Ovary (tissue), 9 donors: ENCODE measurements around the gene MYADML2. TPM values are rescaled to one million over a fixed set of nuclear protein-coding genes. Genes with fewer than 3 reads are reported as not detected.

ENCODE experiments used
- DNase-seq, 5 donors: peaks; one replicate each; pipeline ENCODE4 v3.0.0-alpha.2; 2019 to 2020
- H3K27ac ChIP-seq, 2 donors: fragments of 200-600 bp; one replicate each; pipeline versions ENCODE4 v1.5.1 to v1.8.0; 2019 to 2022
- H3K27me3 ChIP-seq: fragments of 200-600 bp; one replicate; pipeline ENCODE4 v1.8.0; 2022
- H3K36me3 ChIP-seq: fragments of 200-600 bp; sonication (generic); one replicate; pipeline ENCODE4 v1.5.1; 2019
- H3K4me1 ChIP-seq: one replicate; pipeline ENCODE4 v1.8.1; 2013; ENCODE audit warnings: mild to moderate bottlenecking, moderate library complexity; ENCODE audit not compliant: insufficient read depth
- H3K4me3 ChIP-seq: fragments of 200-600 bp; sonication (generic); one replicate; pipeline ENCODE4 v1.5.1; 2017
- H3K9me3 ChIP-seq, 2 donors: fragments of 200-600 bp in 1 of 2; sonication (generic) in 1 of 2; one replicate each; pipeline versions ENCODE4 v1.5.1 to v1.8.1; 2013 to 2019; ENCODE audit warnings: mild to moderate bottlenecking in 1 of 2, moderate library complexity in 1 of 2
- EP300 ChIP-seq: sonication (generic); formaldehyde crosslinking; IDR thresholded peaks from one replicate; pipeline ENCODE4 v1.6.1; 2017; ENCODE audit warnings: antibody characterized with exemption
- POLR2A ChIP-seq: fragments of 450-650 bp; IDR thresholded peaks from one replicate; pipeline ENCODE4 v1.6.1; 2017; ENCODE audit warnings: antibody characterized with exemption, mild to moderate bottlenecking, moderate library complexity
- WGBS, 3 donors: extraction: QIAGEN DNeasy Blood & Tissue Kit in 1 of 3; methylation state at CpG; one replicate each; pipeline versions ENCODE4 v1.1.5 to v1.1.7; 2013 to 2017; 5-methylcytosine and 5-hydroxymethylcytosine counted together
- intact Hi-C, 4 donors: fragments of 100-400 bp; cut with DNase I; formaldehyde crosslinking; loops; one replicate each; pipeline versions ENCODE4 v1.11.0 to v1.15.1; 2022 to 2023
- polyA plus RNA-seq, 2 donors: library from polyadenylated mRNA; stranded (reverse); fragments of 200-250 nt in 1 of 2; fragments of 350-450 nt in 1 of 2; fragmentation: Illumina TruSeq in 1 of 2; extraction: RNeasy Lipid Tissue Mini Kit (QIAGEN cat#74804) in 1 of 2; gene quantifications; one replicate each; pipeline ENCODE4 v1.2.3, GENCODE V29; 2013 to 2014
- total RNA-seq, 7 donors: library from RNA; depleted of rRNA in 2 of 7; stranded (reverse); fragments of >200 nt in 2 of 7; fragmentation: NEBNext Ultra II Directional in 3 of 7; extraction: Animal tissue kit (Norgen Biotek cat#: 25700) in 3 of 7; gene quantifications; one replicate each; pipeline versions ENCODE4 v1.1.0 to v1.2.4, GENCODE V29; 2016 to 2023
- TF ChIP-seq, protein P1 (sequence below), 3 donors: fragments of 450-650 bp in 2 of 3; fragments of 200-600 bp in 1 of 3; IDR thresholded peaks; one replicate each; pipeline versions ENCODE4 v1.5.1 to v1.8.0; 2016 to 2022; ENCODE audit warnings: antibody characterized with exemption in 3 of 3, mild to moderate bottlenecking in 1 of 3
- donor health status: DM: no; HTN: no; CAD: no; lungs with moderate emphysema.
- donor health status: DM: no; HTN: no; CAD: no.
- donor health status: Bipolar disorder and iron deficiency.
- donor health status: DM: yes; HTN: yes; CAD: no.
- donor health status: DM: no; HTN: no; CAD: no.
- donor health status: DM: yes; HTN: yes; CAD: no.

MYADML2 gene
- total and polyA plus RNA-seq, 9 donors = not detected

DNA sequence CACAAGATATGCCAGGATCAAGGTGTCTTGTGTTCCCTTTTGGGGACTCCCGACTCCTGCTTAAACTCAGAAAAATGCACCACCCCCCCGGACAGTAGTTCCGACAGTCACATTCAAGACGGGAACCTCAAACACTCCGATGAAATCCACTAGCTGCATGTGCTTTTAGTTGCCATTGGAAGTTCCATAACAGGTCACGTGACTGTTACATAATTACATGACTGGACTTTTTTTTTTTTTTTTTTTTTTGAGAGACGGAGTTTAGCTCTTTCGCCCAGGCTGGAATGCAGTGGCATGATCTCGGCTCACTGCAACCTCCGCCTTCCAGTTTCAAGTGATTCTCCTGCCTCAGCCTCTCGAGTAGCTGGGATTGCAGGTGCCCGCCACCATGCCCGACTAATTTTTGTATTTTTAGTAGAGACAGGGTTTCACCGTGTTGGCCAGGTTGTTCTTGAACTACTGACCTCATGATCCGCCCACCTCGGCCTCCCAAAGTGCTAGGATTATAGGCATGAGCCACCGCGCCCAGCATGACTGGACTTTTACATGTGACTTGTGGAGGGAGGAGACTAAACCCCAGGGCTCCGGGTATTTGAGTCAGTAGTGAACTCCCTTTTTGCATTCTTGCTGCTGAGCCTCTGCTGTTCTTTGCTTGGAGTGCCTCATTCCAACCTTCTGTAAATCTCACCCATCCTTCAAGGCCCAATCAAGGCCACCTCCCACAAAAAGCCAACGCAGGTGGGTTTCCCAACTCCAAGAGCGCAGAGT is 30.6 kb downstream of the MYADML2 start:
- Histone ChIP-seq H3K9me3 (no peaks in the 10 kb centered on the region), H3K36me3 (no peaks in the 10 kb centered on the region), H3K27me3 (no peaks in the 10 kb centered on the region), H3K4me3 (no peak overlapping the region), H3K4me1 (peaks cover 10% of the 10 kb centered on the region), H3K27ac (no peak overlapping the region)
- 78 to 82% (median 79%) methylated on average over 21 of the region's 21 CpGs for WGBS, 3 donors
- TF ChIP-seq EP300 (no peak), POLR2A (no peak)
- TF ChIP-seq, protein P1, sequence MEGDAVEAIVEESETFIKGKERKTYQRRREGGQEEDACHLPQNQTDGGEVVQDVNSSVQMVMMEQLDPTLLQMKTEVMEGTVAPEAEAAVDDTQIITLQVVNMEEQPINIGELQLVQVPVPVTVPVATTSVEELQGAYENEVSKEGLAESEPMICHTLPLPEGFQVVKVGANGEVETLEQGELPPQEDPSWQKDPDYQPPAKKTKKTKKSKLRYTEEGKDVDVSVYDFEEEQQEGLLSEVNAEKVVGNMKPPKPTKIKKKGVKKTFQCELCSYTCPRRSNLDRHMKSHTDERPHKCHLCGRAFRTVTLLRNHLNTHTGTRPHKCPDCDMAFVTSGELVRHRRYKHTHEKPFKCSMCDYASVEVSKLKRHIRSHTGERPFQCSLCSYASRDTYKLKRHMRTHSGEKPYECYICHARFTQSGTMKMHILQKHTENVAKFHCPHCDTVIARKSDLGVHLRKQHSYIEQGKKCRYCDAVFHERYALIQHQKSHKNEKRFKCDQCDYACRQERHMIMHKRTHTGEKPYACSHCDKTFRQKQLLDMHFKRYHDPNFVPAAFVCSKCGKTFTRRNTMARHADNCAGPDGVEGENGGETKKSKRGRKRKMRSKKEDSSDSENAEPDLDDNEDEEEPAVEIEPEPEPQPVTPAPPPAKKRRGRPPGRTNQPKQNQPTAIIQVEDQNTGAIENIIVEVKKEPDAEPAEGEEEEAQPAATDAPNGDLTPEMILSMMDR (IDR thresholded peaks at IDR 0.05) = no peak
- no peak for DNase-seq
- intact Hi-C loops = no loop called here

DNA sequence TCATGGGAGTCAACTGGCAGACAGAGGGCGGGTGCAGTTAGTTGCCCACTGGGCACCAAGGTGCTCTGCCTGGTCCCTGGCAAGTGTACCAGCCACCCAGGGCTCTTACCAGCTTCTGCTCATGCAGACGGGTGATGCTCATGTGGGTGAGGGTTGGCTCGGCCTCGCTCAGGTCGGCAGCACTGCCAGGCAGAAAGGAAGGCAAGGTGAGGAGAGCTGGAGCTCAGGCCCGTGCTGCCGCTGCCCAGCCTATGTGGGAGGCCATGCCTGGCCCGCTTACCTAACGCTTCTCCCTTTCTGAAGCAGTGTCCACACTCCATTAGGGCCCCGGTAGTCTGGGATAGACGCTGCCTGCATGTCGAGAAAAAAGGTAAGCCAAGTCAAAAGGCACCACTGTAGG is 31.7 kb downstream of the MYADML2 start:
- no peaks in the 10 kb centered on the region for H3K27me3 ChIP-seq
- TF ChIP-seq EP300 = no peak
- no peak for TF ChIP-seq POLR2A
- TF ChIP-seq, protein P1 (IDR thresholded peaks at IDR 0.05) = no peak
- H3K9me3 ChIP-seq = no peaks in the 10 kb centered on the region
- DNase-seq = no peak
- H3K4me1 ChIP-seq = peaks cover 6% of the 10 kb centered on the region
- intact Hi-C loops = no loop called here
- H3K36me3 ChIP-seq = no peaks in the 10 kb centered on the region
- WGBS, 3 donors = 88 to 92% (median 90%) methylated on average over 12 of the region's 12 CpGs
- no peak overlapping the region for H3K27ac ChIP-seq
- H3K4me3 ChIP-seq = no peak overlapping the region

DNA sequence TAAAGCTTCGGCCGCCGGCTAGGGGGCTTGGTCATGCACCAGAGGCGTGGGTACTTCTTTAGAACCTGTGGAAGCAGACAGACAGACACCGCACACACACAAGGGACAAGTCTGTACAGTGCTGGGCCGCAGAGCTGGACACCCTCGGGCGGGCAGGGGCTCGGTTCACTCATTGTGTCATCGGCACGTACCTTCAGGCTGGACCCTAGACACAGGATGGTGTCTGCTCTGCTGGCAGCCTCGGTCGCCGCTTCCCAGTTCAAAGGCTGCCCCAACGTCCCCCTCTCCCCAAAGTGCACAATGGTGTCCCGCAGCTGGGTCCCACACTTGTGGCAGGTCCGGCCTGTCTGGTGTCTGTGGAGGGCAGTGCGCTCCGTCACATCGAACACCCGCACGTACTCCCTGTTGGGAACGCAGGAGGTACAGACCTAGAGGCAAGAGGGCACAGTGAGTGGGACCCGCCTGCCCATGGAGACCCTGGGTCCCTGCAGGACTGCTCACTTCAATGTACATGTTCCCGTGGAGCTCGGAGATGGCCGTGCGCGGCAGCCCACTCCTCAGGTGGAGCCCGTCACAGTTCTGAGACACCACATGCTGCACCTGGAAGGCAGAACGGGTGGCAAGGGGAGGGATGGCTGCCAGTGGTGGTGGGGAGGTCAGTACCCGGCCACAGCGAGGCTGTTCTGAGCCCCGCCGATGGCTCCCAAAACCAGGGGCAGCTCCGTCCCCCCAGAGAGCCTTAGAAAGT is 32.8 kb downstream of the MYADML2 start:
- Histone ChIP-seq H3K9me3 (no peaks in the 10 kb centered on the region), H3K27ac (no peak overlapping the region), H3K4me3 (no peak overlapping the region), H3K4me1 (peaks cover 6% of the 10 kb centered on the region), H3K27me3 (no peaks in the 10 kb centered on the region), H3K36me3 (no peaks in the 10 kb centered on the region)
- no peak for TF ChIP-seq POLR2A
- TF ChIP-seq, protein P1 (IDR thresholded peaks at IDR 0.05) = no peak
- TF ChIP-seq EP300 = no peak
- no peak for DNase-seq
- intact Hi-C loops = no loop called here
- WGBS, 3 donors = 95 to 96% (median 96%) methylated on average over 35 to 36 of the region's 36 CpGs

DNA sequence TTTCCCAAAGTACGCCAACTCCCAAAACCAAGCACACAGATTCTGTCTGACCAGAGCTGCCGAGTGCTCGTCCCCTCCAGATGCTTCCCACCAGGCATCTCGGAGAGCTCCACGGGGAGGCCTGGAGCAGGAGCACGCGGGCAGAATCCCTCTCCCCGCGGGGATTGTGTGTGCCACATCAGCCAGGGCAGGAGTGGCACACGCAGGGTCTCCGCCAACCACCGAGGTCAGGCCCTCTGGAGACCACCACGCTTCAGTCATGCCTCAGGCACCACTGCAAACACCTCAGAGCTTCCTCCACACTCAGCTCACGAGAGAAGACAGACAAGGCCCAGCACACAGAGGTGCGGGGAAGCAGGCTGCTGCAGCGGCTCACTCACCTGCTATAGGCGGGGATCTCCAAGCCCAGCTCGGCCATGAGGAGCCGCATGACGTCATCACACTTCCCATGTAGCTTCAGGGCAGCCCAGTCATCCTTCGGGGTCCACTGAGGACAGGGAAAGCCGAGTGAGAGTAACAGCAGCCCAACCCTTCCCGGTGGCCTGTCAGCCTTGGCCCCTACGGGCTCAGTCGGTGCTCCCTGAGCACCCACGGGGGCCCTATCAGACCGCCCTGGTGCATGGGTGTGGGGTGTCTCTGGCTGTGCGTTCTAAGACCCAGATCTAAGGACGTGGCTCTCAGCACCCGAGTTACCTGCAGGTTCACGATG is 33.5 kb downstream of the MYADML2 start:
- 91 to 94% (median 92%) methylated on average over 30 to 31 of the region's 31 CpGs for WGBS, 3 donors
- H3K36me3 ChIP-seq = no peaks in the 10 kb centered on the region
- intact Hi-C loops = no loop called here

More for the DNA sequence above, 33.5 kb downstream of the MYADML2 start:
- peaks cover 6% of the 10 kb centered on the region for H3K4me1 ChIP-seq
- TF ChIP-seq POLR2A (no peak), EP300 (no peak)
- TF ChIP-seq, protein P1 (IDR thresholded peaks at IDR 0.05) = no peak
- no peak for DNase-seq
- no peak overlapping the region for H3K27ac ChIP-seq
- H3K9me3 ChIP-seq = no peaks in the 10 kb centered on the region
- no peak overlapping the region for H3K4me3 ChIP-seq
- no peaks in the 10 kb centered on the region for H3K27me3 ChIP-seq
